Neural crest cell (in vitro differentiated cells): ENCODE results near the gene C1QL1. TPM values are rescaled to one million over a fixed set of nuclear protein-coding genes. Genes with fewer than 3 reads are reported as not detected.

Source experiments
- DNase-seq: peaks from one replicate; pipeline ENCODE4 v3.0.0; 2021; ENCODE audit warnings: low read depth, mixed read lengths, low spot score
- H3K27ac Mint-ChIP-seq: one replicate; pipeline ENCODE4 v1.8.0; 2021; ENCODE audit warnings: mild to moderate bottlenecking, mixed read lengths; ENCODE audit not compliant: unreplicated experiment
- H3K27me3 Mint-ChIP-seq: 2 replicates; pipeline ENCODE4 v1.8.0; 2021; ENCODE audit warnings: low read depth, mild to moderate bottlenecking, mixed read lengths
- H3K36me3 Mint-ChIP-seq: 2 replicates; pipeline ENCODE4 v1.8.0; 2021; ENCODE audit warnings: low read depth, mild to moderate bottlenecking, mixed read lengths
- H3K4me1 Mint-ChIP-seq: 2 replicates; pipeline ENCODE4 v1.8.0; 2021; ENCODE audit warnings: mixed read lengths
- H3K4me3 Mint-ChIP-seq: one replicate; pipeline ENCODE4 v1.8.0; 2021; ENCODE audit warnings: mild to moderate bottlenecking, mixed read lengths
- H3K9me3 Mint-ChIP-seq: 2 replicates; pipeline ENCODE4 v1.8.0; 2021; ENCODE audit warnings: mixed read lengths
- CTCF ChIP-seq: fragments of 200-600 bp; sonication (generic); conservative IDR thresholded peaks from 2 replicates; pipeline ENCODE4 v1.5.0; 2021; ENCODE audit warnings: antibody characterized with exemption, mild to moderate bottlenecking
- total RNA-seq: library from RNA; stranded (reverse); gene quantifications from 2 replicates; pipeline ENCODE4 v1.2.1, GENCODE V29; 2021

C1QL1 gene
- total RNA-seq, 1 donor from 2014 or later, result 7.7 TPM

- H3K9me3 Mint-ChIP-seq, result no peaks in the 10 kb centered on the region
- peaks cover 3% of the 10 kb centered on the region for H3K27me3 Mint-ChIP-seq
- no peaks in the 10 kb centered on the region for H3K36me3 Mint-ChIP-seq
- H3K4me1 Mint-ChIP-seq, result peaks cover 22% of the 10 kb centered on the region
- no peak overlapping the region for H3K4me3 Mint-ChIP-seq
- DNase-seq, result no peak
- TF ChIP-seq CTCF, result no peak
- peak overlapping the region; percentile 72 for H3K27ac Mint-ChIP-seq
Observed at GRCh38 chr17:44956998-44957981, 10.8 kb downstream of the C1QL1 start.

GRCh38 chr17:44955674-44956425 lies 12.3 kb downstream of the C1QL1 start:
- peaks cover 22% of the 10 kb centered on the region for H3K4me1 Mint-ChIP-seq
- no peak for DNase-seq
- no peak overlapping the region for H3K27ac Mint-ChIP-seq
- no peaks in the 10 kb centered on the region for H3K36me3 Mint-ChIP-seq
- H3K4me3 Mint-ChIP-seq, result no peak overlapping the region
- peaks cover 3% of the 10 kb centered on the region for H3K27me3 Mint-ChIP-seq
- H3K9me3 Mint-ChIP-seq, result no peaks in the 10 kb centered on the region
- TF ChIP-seq CTCF, result no peak

- H3K36me3 Mint-ChIP-seq, result no peaks in the 10 kb centered on the region
- H3K27me3 Mint-ChIP-seq, result peaks cover 3% of the 10 kb centered on the region
- H3K4me3 Mint-ChIP-seq, result no peak overlapping the region
- no peaks in the 10 kb centered on the region for H3K9me3 Mint-ChIP-seq
- H3K27ac Mint-ChIP-seq, result no peak overlapping the region
- peaks cover 22% of the 10 kb centered on the region for H3K4me1 Mint-ChIP-seq
- no peak for DNase-seq
- TF ChIP-seq CTCF, result no peak
Observed at GRCh38 chr17:44952946-44953475, 15.1 kb downstream of the C1QL1 start.

GRCh38 chr17:44948315-44948795 lies 19.7 kb downstream of the C1QL1 start:
- Mint-ChIP-seq H3K4me3 (peak overlapping the region; percentile 92), H3K27ac (no peak overlapping the region)
- DNase-seq, result no peak

More at GRCh38 chr17:44948315-44948795, 19.7 kb downstream of the C1QL1 start:
- H3K9me3 Mint-ChIP-seq, result no peaks in the 10 kb centered on the region
- peaks cover 25% of the 10 kb centered on the region for H3K4me1 Mint-ChIP-seq
- peaks cover 9% of the 10 kb centered on the region for H3K36me3 Mint-ChIP-seq
- no peak for TF ChIP-seq CTCF
- H3K27me3 Mint-ChIP-seq, result peaks cover 3% of the 10 kb centered on the region
